Loucy (cell line): ENCODE measurements around the gene TUBA1C.

Source experiments
- H2AFZ ChIP-seq: fragments of 200-600 bp; sonication (generic); 2 replicates; pipeline ENCODE4 v1.6.0; 2016; ENCODE audit warnings: antibody characterized with exemption, mild to moderate bottlenecking, low read length, moderate library complexity
- H3F3A ChIP-seq: fragments of 200-600 bp; 2 replicates; pipeline ENCODE4 v1.6.0; 2016; ENCODE audit warnings: antibody characterized with exemption, low read depth, mild to moderate bottlenecking
- H3K27me3 ChIP-seq: fragments of 200-600 bp; sonication (generic); 2 replicates; pipeline ENCODE4 v1.6.1; 2014; ENCODE audit warnings: low read length, mild to moderate bottlenecking; ENCODE audit not compliant: insufficient read depth, poor library complexity, severe bottlenecking
- H3K36me3 ChIP-seq: fragments of 200-600 bp; sonication (generic); 2 replicates; pipeline ENCODE4 v1.6.1; 2016; ENCODE audit warnings: low read length; ENCODE audit not compliant: insufficient read depth
- H3K4me1 ChIP-seq: fragments of 200-600 bp; sonication (generic); 2 replicates; pipeline ENCODE4 v1.5.1; 2014; ENCODE audit warnings: low read length, mild to moderate bottlenecking; ENCODE audit not compliant: insufficient read depth, poor library complexity, severe bottlenecking
- H3K4me2 ChIP-seq: fragments of 200-600 bp; sonication (generic); 2 replicates; pipeline ENCODE4 v1.6.0; 2014; ENCODE audit warnings: antibody characterized with exemption, low read length, low read depth, mild to moderate bottlenecking; ENCODE audit not compliant: poor library complexity, severe bottlenecking
- H3K4me3 ChIP-seq: fragments of 200-600 bp; sonication (generic); 2 replicates; pipeline ENCODE4 v1.5.1; 2014; ENCODE audit warnings: low read length, mild to moderate bottlenecking, mixed read lengths; ENCODE audit not compliant: poor library complexity, severe bottlenecking
- H3K79me2 ChIP-seq: fragments of 200-600 bp; sonication (generic); 2 replicates; pipeline ENCODE4 v1.6.1; 2014; ENCODE audit warnings: low read length; ENCODE audit not compliant: insufficient read depth
- H3K9ac ChIP-seq: fragments of 200-600 bp; sonication (generic); 2 replicates; pipeline ENCODE4 v1.6.0; 2014; ENCODE audit warnings: mild to moderate bottlenecking, low read depth, low read length, moderate library complexity; ENCODE audit not compliant: poor library complexity, severe bottlenecking
- H3K9me2 ChIP-seq: fragments of 200-600 bp; sonication (generic); replicated peaks from 2 replicates; pipeline ENCODE4 v1.6.1; 2016; ENCODE audit warnings: low read depth, low read length, mixed read lengths
- H3K9me3 ChIP-seq: fragments of 200-600 bp; sonication (generic); 2 replicates; pipeline ENCODE4 v1.6.1; 2014; ENCODE audit warnings: mild to moderate bottlenecking, antibody characterized with exemption, low read length, low read depth; ENCODE audit not compliant: insufficient read depth
- H4K20me1 ChIP-seq: fragments of 200-600 bp; sonication (generic); 2 replicates; pipeline ENCODE4 v1.6.0; 2014; ENCODE audit warnings: antibody characterized with exemption, low read length, mild to moderate bottlenecking; ENCODE audit not compliant: insufficient read depth, poor library complexity, severe bottlenecking
- CTCF ChIP-seq: fragments of 200-600 bp; sonication (generic); conservative IDR thresholded peaks from 2 replicates; pipeline ENCODE4 v1.5.1; 2014; ENCODE audit warnings: mild to moderate bottlenecking, antibody characterized with exemption, low read length
- EZH2phosphoT487 ChIP-seq: fragments of 200-600 bp; IDR thresholded peaks from 2 replicates; pipeline ENCODE4 v1.6.1; 2018; ENCODE audit warnings: antibody characterized with exemption, mild to moderate bottlenecking, moderate library complexity, borderline replicate concordance

The TUBA1C gene

DNA sequence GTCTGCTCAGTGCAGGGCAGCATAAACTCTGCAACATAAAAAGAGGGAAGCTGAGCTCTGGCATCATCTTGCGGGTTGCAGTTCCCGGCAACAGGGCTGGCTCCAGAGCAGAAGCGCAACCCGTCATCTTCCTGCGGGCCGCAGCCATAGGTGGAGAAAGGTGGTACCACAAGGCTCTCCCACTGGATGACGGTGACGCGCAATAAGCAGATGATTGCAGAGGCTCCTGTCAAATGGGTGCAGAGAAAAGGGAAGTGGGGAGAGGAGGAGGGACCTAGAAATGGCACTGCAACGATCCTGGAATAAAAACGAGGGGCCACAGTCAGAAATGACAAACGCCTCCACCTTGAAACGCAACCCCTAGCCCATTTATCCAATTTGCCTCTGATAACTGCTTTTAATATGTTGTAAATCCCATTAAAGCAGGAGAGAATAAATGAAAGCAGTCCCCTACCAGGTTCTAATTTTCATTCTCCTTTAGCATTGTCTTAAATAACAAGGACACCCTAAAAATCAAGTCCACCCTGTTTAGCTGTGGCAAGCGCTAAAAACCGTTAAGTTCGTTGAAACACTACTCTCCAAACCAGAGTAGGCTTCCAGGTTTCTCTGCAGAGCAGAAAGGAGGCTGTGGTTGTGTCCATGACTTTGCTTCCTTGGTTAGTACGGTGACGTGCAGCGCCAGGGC lies 30.9 kb upstream of the TUBA1C start:
- Histone ChIP-seq H3K4me3 (peak overlapping the region; percentile 86), H3K4me2 (peak overlapping the region; percentile 76), H3K4me1 (peaks cover 9% of the 10 kb centered on the region), H3K9ac (peak overlapping the region; percentile 82), H4K20me1 (no peaks in the 10 kb centered on the region), H3K9me3 (no peaks in the 10 kb centered on the region), H3K36me3 (no peaks in the 10 kb centered on the region), H2AFZ (peak overlapping the region; percentile 86), H3F3A (no peaks in the 10 kb centered on the region), H3K9me2 (no peaks in the 10 kb centered on the region), H3K79me2 (no peaks in the 10 kb centered on the region), H3K27me3 (no peaks in the 10 kb centered on the region)
- TF ChIP-seq EZH2phosphoT487 = no peak
- no peak for TF ChIP-seq CTCF

- Histone ChIP-seq H4K20me1 (no peaks in the 10 kb centered on the region), H2AFZ (no peak overlapping the region)
These were observed 28.5 kb upstream of the TUBA1C start for GRCh38 chr12:49236423-49236822.

GRCh38 chr12:49243631-49244030 lies 21.3 kb upstream of the TUBA1C start:
- Histone ChIP-seq H2AFZ (no peak overlapping the region), H3K36me3 (no peaks in the 10 kb centered on the region), H3K9ac (no peak overlapping the region), H4K20me1 (no peaks in the 10 kb centered on the region), H3F3A (no peaks in the 10 kb centered on the region), H3K4me1 (no peaks in the 10 kb centered on the region), H3K9me3 (no peaks in the 10 kb centered on the region), H3K9me2 (no peaks in the 10 kb centered on the region), H3K4me3 (no peak overlapping the region), H3K4me2 (no peak overlapping the region), H3K27me3 (no peaks in the 10 kb centered on the region), H3K79me2 (no peaks in the 10 kb centered on the region)
- TF ChIP-seq EZH2phosphoT487 = no peak
- TF ChIP-seq CTCF = no peak

More at GRCh38 chr12:49236423-49236822, 28.5 kb upstream of the TUBA1C start:
- Histone ChIP-seq H3K9me2 (no peaks in the 10 kb centered on the region), H3K36me3 (no peaks in the 10 kb centered on the region), H3K9me3 (no peaks in the 10 kb centered on the region), H3K4me2 (no peak overlapping the region), H3F3A (no peaks in the 10 kb centered on the region), H3K27me3 (no peaks in the 10 kb centered on the region), H3K9ac (no peak overlapping the region), H3K4me1 (peaks cover 9% of the 10 kb centered on the region), H3K79me2 (no peaks in the 10 kb centered on the region), H3K4me3 (no peak overlapping the region)
- no peak for TF ChIP-seq EZH2phosphoT487

DNA sequence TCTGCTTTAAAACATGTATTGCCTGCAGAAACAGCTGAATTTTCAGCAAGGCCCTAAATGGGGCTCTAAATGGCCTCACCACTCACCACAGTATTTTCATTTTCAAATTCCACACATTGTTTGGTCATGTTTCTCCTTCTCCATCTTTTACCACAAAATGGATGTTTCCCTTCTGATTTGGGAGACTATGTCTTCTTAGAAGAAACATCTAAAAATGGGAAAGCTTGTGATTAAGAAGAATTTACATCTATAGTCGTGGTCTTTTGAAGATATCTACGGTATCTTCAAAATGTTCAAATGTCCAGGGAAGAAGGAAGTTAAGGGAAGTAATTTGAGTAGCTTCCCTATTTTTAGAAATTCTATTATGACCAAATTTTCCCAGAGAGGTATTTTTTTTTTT lies 20.7 kb upstream of the TUBA1C start:
- H3F3A ChIP-seq = no peaks in the 10 kb centered on the region
- H3K79me2 ChIP-seq = no peaks in the 10 kb centered on the region
- H3K27me3 ChIP-seq = no peaks in the 10 kb centered on the region
- TF ChIP-seq CTCF (no peak), EZH2phosphoT487 (no peak)
- H3K9me2 ChIP-seq = no peaks in the 10 kb centered on the region
- H3K4me2 ChIP-seq = no peak overlapping the region
- no peaks in the 10 kb centered on the region for H3K9me3 ChIP-seq
- H4K20me1 ChIP-seq = no peaks in the 10 kb centered on the region
- no peak overlapping the region for H3K4me3 ChIP-seq
- no peaks in the 10 kb centered on the region for H3K4me1 ChIP-seq
- no peak overlapping the region for H2AFZ ChIP-seq
- no peak overlapping the region for H3K9ac ChIP-seq
- no peaks in the 10 kb centered on the region for H3K36me3 ChIP-seq
